K562 (cell line): ENCODE results near the gene RNF217.

Experiments used
- CEBPB ChIP-seq: fragments of 450-650 bp; IDR thresholded peaks from 2 replicates; pipeline ENCODE4 v1.6.1; 2016; ENCODE audit warnings: missing genetic modification characterization, missing compliant biosample characterization
- ETV5 ChIP-seq: sonication (generic); formaldehyde crosslinking; IDR thresholded peaks from 2 replicates; pipeline ENCODE4 v1.4.0; 2020; ENCODE audit warnings: low read depth, mild to moderate bottlenecking, missing genetic modification reagents
- EZH2 ChIP-seq: IDR thresholded peaks from 2 replicates; pipeline ENCODE4 v1.6.1; 2012; ENCODE audit warnings: low read depth, mild to moderate bottlenecking, inconsistent platforms, low read length, borderline replicate concordance
- GABPB2 ChIP-seq: fragments of 250-450 bp; sonication (Bioruptor Pico); conservative IDR thresholded peaks from 2 replicates; pipeline ENCODE4 v1.5.1; 2021; ENCODE audit warnings: mild to moderate bottlenecking
- HDAC1 ChIP-seq, 2 experiments: fragments of 450-650 bp; IDR thresholded peaks; 2 replicates each; pipeline ENCODE4 v1.6.1; 2016 to 2017; ENCODE audit warnings: inconsistent platforms in 1 of 2, mild to moderate bottlenecking in 1 of 2, moderate library complexity in 1 of 2
- MED1 ChIP-seq: sonication (generic); formaldehyde crosslinking; IDR thresholded peaks from 2 replicates; pipeline ENCODE4 v1.8.1; 2023; ENCODE audit warnings: missing genetic modification reagents, borderline replicate concordance
- NBN ChIP-seq: fragments of 450-650 bp; IDR thresholded peaks from 2 replicates; pipeline ENCODE4 v1.6.1; 2016; ENCODE audit warnings: low read depth, mild to moderate bottlenecking
- NUFIP1 ChIP-seq: fragments of 450-650 bp; IDR thresholded peaks from 2 replicates; pipeline ENCODE4 v1.6.1; 2018; ENCODE audit not compliant: partially characterized antibody
- SMAD3 ChIP-seq: fragments of 450-650 bp; formaldehyde crosslinking; conservative IDR thresholded peaks from 2 replicates; pipeline ENCODE4 v1.4.0; 2020; ENCODE audit warnings: mild to moderate bottlenecking
- ZNF384 ChIP-seq: IDR thresholded peaks from 2 replicates; pipeline ENCODE4 v1.6.1; 2012; ENCODE audit warnings: low read depth, low read length, improper control_type of control experiment
- TF ChIP-seq, protein P1 (sequence below): sonication (generic); formaldehyde crosslinking; IDR thresholded peaks from 2 replicates; pipeline ENCODE4 v1.9.0; 2022; ENCODE audit warnings: mild to moderate bottlenecking, missing genetic modification reagents
- TF ChIP-seq, protein P2 (sequence below), 3 experiments: IDR thresholded peaks in 2 of 3; conservative IDR thresholded peaks in 1 of 3; 2 replicates each; pipeline ENCODE4 v1.5.1; 2011 to 2012; ENCODE audit warnings: low read length in 3 of 3, mild to moderate bottlenecking in 3 of 3, control low read depth in 2 of 3, improper control_type of control experiment in 1 of 3, inconsistent platforms in 1 of 3, low read depth in 1 of 3, mixed read lengths in 1 of 3, moderate library complexity in 1 of 3; ENCODE audit not compliant: insufficient read depth in 2 of 3

DNA sequence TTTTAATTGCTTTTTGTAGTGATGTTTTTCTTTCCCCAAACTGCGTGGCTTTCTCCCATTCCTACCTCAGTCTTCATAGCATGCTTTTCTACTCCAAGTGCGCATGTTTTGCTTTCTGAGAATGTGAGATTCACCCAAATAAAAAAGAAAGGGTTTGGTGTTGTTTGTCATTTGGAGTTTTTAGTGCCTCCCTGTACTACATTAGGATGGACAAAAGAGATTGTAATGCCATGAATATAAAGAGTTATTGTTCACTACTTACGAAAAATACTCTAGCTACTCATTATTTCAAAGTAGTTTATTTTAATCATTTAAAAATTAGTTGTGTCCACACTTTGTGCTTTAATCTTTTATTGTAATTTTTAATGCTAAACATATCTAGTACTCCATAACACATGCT is 81.8 kb downstream of the RNF217 start:
- no peak for TF ChIP-seq HDAC1 (IDR thresholded peaks at IDR 0.05)
- TF ChIP-seq NUFIP1: no peak
- no peak for TF ChIP-seq SMAD3 (CRISPR knock-in tag)
- TF ChIP-seq ZNF384: no peak
- TF ChIP-seq, protein P1, sequence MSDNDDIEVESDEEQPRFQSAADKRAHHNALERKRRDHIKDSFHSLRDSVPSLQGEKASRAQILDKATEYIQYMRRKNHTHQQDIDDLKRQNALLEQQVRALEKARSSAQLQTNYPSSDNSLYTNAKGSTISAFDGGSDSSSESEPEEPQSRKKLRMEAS (CRISPR knock-in tag): no peak
- TF ChIP-seq CEBPB (tag): no peak
- no peak for TF ChIP-seq ETV5 (CRISPR knock-in tag)
- no peak for TF ChIP-seq MED1 (CRISPR knock-in tag)
- TF ChIP-seq GABPB2: no peak
- no peak for TF ChIP-seq NBN
- TF ChIP-seq EZH2: no peak
- TF ChIP-seq, protein P2, sequence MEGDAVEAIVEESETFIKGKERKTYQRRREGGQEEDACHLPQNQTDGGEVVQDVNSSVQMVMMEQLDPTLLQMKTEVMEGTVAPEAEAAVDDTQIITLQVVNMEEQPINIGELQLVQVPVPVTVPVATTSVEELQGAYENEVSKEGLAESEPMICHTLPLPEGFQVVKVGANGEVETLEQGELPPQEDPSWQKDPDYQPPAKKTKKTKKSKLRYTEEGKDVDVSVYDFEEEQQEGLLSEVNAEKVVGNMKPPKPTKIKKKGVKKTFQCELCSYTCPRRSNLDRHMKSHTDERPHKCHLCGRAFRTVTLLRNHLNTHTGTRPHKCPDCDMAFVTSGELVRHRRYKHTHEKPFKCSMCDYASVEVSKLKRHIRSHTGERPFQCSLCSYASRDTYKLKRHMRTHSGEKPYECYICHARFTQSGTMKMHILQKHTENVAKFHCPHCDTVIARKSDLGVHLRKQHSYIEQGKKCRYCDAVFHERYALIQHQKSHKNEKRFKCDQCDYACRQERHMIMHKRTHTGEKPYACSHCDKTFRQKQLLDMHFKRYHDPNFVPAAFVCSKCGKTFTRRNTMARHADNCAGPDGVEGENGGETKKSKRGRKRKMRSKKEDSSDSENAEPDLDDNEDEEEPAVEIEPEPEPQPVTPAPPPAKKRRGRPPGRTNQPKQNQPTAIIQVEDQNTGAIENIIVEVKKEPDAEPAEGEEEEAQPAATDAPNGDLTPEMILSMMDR (IDR thresholded peaks at IDR 0.05 in 2 of 3, conservative IDR thresholded peaks at IDR 0.05 in 1 of 3; ENCODE audit: insufficient read depth in 2 of 3, low read depth in 1 of 3, low read length in 3 of 3): no peak
